ENCODE measurements around the gene DPEP2NB.

The DPEP2NB gene, protein sequence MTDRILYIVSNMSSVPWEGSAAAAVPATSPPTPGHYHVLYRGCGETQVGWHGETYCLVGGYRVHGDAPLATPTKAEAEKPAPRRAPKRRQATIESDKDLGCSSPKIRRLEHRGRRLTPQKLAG

DNA sequence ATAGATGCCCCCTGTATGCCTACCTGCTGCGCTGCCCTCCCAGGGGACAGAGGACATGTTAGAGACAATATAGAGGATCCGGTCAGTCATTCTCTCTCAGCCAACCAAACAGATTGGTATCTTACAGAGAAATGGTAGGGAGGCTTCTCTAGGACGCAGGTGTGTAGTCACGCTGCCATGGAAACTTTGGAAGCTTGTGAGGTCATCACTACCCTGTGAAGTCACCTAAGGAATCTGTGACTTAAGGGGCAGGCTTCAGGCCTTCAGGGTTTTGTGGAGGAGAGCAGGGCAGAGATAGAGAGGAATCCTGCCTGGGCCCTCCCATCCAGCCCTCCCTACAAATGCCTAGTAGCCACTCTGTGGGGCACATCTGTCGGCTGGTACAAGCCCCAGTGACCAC is at the start of gene DPEP2NB:
DPEP2NB (minus strand) TSS at position 231 of the 400 bp plus-strand sequence; CDS start at position 90, 141 bp downstream.
- Histone ChIP-seq H3K36me3 (ENCODE audit: control insufficient read depth, insufficient read depth, low read length) (no peaks in the 10 kb centered on the region), H3K79me2 (no peaks in the 10 kb centered on the region), H3K9me3 (ENCODE audit: control insufficient read depth, low read length) (no peaks in the 10 kb centered on the region), H3K9ac (no peak within 1 kb of the TSS), H3K4me3 (ENCODE audit: low read depth, low read length) (no peak within 1 kb of the TSS), H3K4me1 (no peaks in the 10 kb centered on the region), H2AFZ (peak within 1 kb of the TSS; percentile 5), H3K27ac (no peak within 1 kb of the TSS), H3K27me3 (ENCODE audit: control insufficient read depth, insufficient read depth, low read length) (no peaks in the 10 kb centered on the region), H3K4me2 (ENCODE audit: low read length) (no peak within 1 kb of the TSS)
- TF ChIP-seq, protein P1, sequence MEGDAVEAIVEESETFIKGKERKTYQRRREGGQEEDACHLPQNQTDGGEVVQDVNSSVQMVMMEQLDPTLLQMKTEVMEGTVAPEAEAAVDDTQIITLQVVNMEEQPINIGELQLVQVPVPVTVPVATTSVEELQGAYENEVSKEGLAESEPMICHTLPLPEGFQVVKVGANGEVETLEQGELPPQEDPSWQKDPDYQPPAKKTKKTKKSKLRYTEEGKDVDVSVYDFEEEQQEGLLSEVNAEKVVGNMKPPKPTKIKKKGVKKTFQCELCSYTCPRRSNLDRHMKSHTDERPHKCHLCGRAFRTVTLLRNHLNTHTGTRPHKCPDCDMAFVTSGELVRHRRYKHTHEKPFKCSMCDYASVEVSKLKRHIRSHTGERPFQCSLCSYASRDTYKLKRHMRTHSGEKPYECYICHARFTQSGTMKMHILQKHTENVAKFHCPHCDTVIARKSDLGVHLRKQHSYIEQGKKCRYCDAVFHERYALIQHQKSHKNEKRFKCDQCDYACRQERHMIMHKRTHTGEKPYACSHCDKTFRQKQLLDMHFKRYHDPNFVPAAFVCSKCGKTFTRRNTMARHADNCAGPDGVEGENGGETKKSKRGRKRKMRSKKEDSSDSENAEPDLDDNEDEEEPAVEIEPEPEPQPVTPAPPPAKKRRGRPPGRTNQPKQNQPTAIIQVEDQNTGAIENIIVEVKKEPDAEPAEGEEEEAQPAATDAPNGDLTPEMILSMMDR (IDR thresholded peaks at IDR 0.05) = no peak

DNA sequence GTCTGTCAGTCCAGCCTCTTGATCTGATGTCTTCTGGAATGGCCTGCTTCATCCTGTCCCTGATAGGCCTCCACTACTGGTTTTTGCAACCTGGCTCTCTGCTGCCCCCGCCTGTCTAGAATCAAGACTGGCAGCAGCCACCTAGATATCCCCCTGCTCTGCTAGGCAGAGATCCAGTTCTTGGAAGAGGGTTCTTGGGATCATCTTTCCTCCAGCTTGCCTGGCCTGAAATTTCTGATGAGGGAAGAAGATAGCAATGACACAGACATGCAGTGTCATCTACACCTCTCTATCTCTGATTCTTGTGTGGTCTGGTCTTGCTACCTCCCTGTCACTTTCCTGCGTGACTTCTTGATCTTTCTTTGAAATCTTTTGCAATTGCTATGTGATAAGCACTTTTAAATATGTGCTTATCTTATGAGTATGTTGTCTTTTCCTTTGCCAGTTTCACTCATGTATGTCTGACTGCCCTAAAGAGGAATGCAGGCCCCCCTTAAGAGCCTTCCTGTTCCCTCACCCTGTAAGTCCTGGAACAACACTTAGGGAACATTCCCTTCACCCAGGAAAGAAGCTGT is 49.2 kb upstream of the DPEP2NB start:
- no peak overlapping the region for H3K9ac ChIP-seq
- no peaks in the 10 kb centered on the region for H3K27me3 ChIP-seq (ENCODE audit: control insufficient read depth, insufficient read depth, low read length)
- H3K36me3 ChIP-seq (ENCODE audit: control insufficient read depth, insufficient read depth, low read length) = no peaks in the 10 kb centered on the region
- no peaks in the 10 kb centered on the region for H3K79me2 ChIP-seq
- peak overlapping the region; percentile 89 for H3K27ac ChIP-seq
- peak overlapping the region; percentile 24 for H3K4me3 ChIP-seq (ENCODE audit: low read depth, low read length)
- TF ChIP-seq, protein P1 (IDR thresholded peaks at IDR 0.05) = peak; percentile 94
- peak overlapping the region; percentile 25 for H3K4me2 ChIP-seq (ENCODE audit: low read length)
- peaks cover 42% of the 10 kb centered on the region for H3K4me1 ChIP-seq
- no peaks in the 10 kb centered on the region for H3K9me3 ChIP-seq (ENCODE audit: control insufficient read depth, low read length)
- peak overlapping the region; percentile 64 for H2AFZ ChIP-seq

DNA sequence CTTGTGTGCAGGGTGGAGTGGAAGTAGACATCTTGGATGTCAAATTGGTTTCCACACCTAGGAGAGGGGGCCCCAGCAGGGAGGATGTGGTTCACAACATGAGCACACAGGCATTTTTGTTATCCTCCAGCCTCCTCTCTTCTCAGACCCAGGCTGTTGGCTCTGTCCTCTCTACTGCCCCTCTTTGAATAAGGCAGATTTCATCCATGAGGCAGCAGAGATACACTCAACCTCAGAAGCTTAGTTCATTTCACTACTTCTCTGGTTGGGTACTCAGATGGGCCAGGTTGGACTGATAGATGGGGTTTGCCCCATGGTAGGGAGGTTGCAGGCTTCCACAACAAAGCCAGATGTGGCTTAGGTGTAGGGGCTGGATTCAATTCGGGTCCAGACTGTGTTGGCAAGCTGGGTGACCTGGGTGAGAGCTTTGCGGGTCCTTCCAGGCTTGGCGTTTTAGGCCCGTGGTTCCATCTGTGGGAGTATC is 47.2 kb upstream of the DPEP2NB start:
- Histone ChIP-seq H3K4me2 (ENCODE audit: low read length) (no peak overlapping the region), H2AFZ (no peak overlapping the region), H3K27me3 (ENCODE audit: control insufficient read depth, insufficient read depth, low read length) (no peaks in the 10 kb centered on the region), H3K4me1 (peaks cover 27% of the 10 kb centered on the region), H3K27ac (no peak overlapping the region), H3K9ac (no peak overlapping the region), H3K36me3 (ENCODE audit: control insufficient read depth, insufficient read depth, low read length) (no peaks in the 10 kb centered on the region), H3K9me3 (ENCODE audit: control insufficient read depth, low read length) (no peaks in the 10 kb centered on the region), H3K79me2 (no peaks in the 10 kb centered on the region), H3K4me3 (ENCODE audit: low read depth, low read length) (no peak overlapping the region)
- TF ChIP-seq, protein P1 (IDR thresholded peaks at IDR 0.05) = no peak

DNA sequence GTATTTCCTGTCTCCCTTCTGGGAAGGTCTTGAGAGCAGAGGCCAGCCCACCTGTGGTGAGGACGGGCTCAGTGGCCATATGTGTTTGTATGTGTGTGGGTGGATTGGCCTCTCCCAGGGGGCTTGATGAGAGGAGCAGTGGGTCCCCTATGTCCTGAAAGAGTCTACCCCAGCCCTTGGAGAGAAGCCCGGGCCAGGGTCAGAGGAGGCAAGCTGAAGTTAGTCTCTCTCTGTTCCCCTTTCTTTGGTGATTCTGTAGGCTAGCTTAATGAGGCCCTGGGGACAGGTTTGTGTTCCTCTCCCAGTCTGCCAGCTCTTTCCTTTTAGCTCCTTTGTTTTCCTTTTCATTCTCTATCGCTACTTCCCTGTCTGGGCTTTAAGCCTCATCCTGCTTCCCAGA is 45.7 kb upstream of the DPEP2NB start:
- no peaks in the 10 kb centered on the region for H3K9me3 ChIP-seq (ENCODE audit: control insufficient read depth, low read length)
- H3K4me3 ChIP-seq (ENCODE audit: low read depth, low read length) = no peak overlapping the region
- H3K4me2 ChIP-seq (ENCODE audit: low read length) = no peak overlapping the region
- no peaks in the 10 kb centered on the region for H3K27me3 ChIP-seq (ENCODE audit: control insufficient read depth, insufficient read depth, low read length)
- H3K27ac ChIP-seq = no peak overlapping the region
- no peak overlapping the region for H2AFZ ChIP-seq
- H3K79me2 ChIP-seq = no peaks in the 10 kb centered on the region
- no peak overlapping the region for H3K9ac ChIP-seq
- TF ChIP-seq, protein P1 (IDR thresholded peaks at IDR 0.05) = no peak
- H3K4me1 ChIP-seq = peaks cover 22% of the 10 kb centered on the region
- H3K36me3 ChIP-seq (ENCODE audit: control insufficient read depth, insufficient read depth, low read length) = no peaks in the 10 kb centered on the region

DNA sequence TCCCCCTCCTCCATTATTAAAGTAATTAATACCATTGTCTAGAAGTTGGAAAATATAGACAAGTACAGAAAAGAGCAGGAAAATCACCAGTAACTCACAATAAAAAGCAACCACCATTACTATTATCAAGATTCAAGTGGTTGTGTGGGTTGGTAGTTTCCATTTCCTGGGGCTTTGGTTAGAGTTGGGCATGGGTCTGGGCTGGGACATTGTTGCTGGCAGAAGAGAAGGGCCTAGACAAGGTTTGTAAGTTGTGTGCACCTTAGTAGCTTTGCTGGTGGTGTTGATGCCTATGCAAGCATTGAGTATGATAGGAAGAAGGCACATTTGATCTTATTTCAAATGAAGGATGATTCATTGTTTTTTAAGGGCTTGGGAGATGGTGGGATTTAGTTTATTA is 44.1 kb upstream of the DPEP2NB start:
- no peak overlapping the region for H3K27ac ChIP-seq
- H3K27me3 ChIP-seq (ENCODE audit: control insufficient read depth, insufficient read depth, low read length) = no peaks in the 10 kb centered on the region
- H3K9ac ChIP-seq = no peak overlapping the region
- no peak overlapping the region for H3K4me2 ChIP-seq (ENCODE audit: low read length)
- TF ChIP-seq, protein P1 (IDR thresholded peaks at IDR 0.05) = no peak
- H3K9me3 ChIP-seq (ENCODE audit: control insufficient read depth, low read length) = no peaks in the 10 kb centered on the region
- no peaks in the 10 kb centered on the region for H3K36me3 ChIP-seq (ENCODE audit: control insufficient read depth, insufficient read depth, low read length)
- no peak overlapping the region for H2AFZ ChIP-seq
- H3K79me2 ChIP-seq = no peaks in the 10 kb centered on the region
- peaks cover 10% of the 10 kb centered on the region for H3K4me1 ChIP-seq
- no peak overlapping the region for H3K4me3 ChIP-seq (ENCODE audit: low read depth, low read length)

All from parathyroid adenoma (tissue), 2 donors.